ENCODE measurements around the gene TLE1. TPM values are rescaled to one million over a fixed set of nuclear protein-coding genes. Genes with fewer than 3 reads are reported as not detected.

The TLE1 gene
- total and polyA plus RNA-seq, 4 donors: 57.0 to 69.9 (median 64.3) TPM

- H3K4me1 ChIP-seq (ENCODE audit: control insufficient read depth, insufficient read depth, low read length): peaks cover 7% of the 10 kb centered on the region
- H3K27ac ChIP-seq (ENCODE audit: low read depth, low read length): peak overlapping the region; percentile 37
- H3K9me3 ChIP-seq (ENCODE audit: control insufficient read depth, insufficient read depth, low read length): no peaks in the 10 kb centered on the region
- peak in 2 of 6 donors; percentile 56 to 66 for DNase-seq (ENCODE audit: low read depth in 4 of 6, low spot score in 6 of 6)
- no peak overlapping the region for H3K4me3 ChIP-seq (ENCODE audit: low read depth, low read length)
- no peaks in the 10 kb centered on the region for H3K27me3 ChIP-seq (ENCODE audit: control insufficient read depth, insufficient read depth, low read length)
- peaks cover 5% of the 10 kb centered on the region for H3K36me3 ChIP-seq (ENCODE audit: control insufficient read depth, insufficient read depth, low read length)
- 47% methylated on average over 3 of the region's 9 CpGs for WGBS (ENCODE audit: insufficient coverage)
Measured at GRCh38 chr9:81680006-81680405, 9.3 kb downstream of the TLE1 start.

GRCh38 chr9:81678088-81678487 is 11.3 kb downstream of the TLE1 start:
- Histone ChIP-seq H3K4me3 (ENCODE audit: low read depth, low read length) (no peak overlapping the region), H3K9me3 (ENCODE audit: control insufficient read depth, insufficient read depth, low read length) (no peaks in the 10 kb centered on the region), H3K4me1 (ENCODE audit: control insufficient read depth, insufficient read depth, low read length) (peaks cover 7% of the 10 kb centered on the region), H3K27me3 (ENCODE audit: control insufficient read depth, insufficient read depth, low read length) (no peaks in the 10 kb centered on the region), H3K36me3 (ENCODE audit: control insufficient read depth, insufficient read depth, low read length) (peaks cover 9% of the 10 kb centered on the region), H3K27ac (ENCODE audit: low read depth, low read length) (no peak overlapping the region)
- no peak for DNase-seq (ENCODE audit: low read depth in 4 of 6, low spot score in 6 of 6)
- WGBS (ENCODE audit: insufficient coverage): 100% methylated on average over 1 of the region's 1 CpG

- WGBS (ENCODE audit: insufficient coverage): no CpG with 5 or more reads among the region's 2 CpGs
- Histone ChIP-seq H3K4me3 (ENCODE audit: low read depth, low read length) (no peak overlapping the region), H3K36me3 (ENCODE audit: control insufficient read depth, insufficient read depth, low read length) (peaks cover 4% of the 10 kb centered on the region), H3K27ac (ENCODE audit: low read depth, low read length) (no peak overlapping the region), H3K4me1 (ENCODE audit: control insufficient read depth, insufficient read depth, low read length) (peaks cover 8% of the 10 kb centered on the region), H3K27me3 (ENCODE audit: control insufficient read depth, insufficient read depth, low read length) (no peaks in the 10 kb centered on the region), H3K9me3 (ENCODE audit: control insufficient read depth, insufficient read depth, low read length) (no peaks in the 10 kb centered on the region)
- DNase-seq (ENCODE audit: low read depth in 4 of 6, low spot score in 6 of 6): no peak
Measured at GRCh38 chr9:81676395-81676794, 13.0 kb downstream of the TLE1 start.

GRCh38 chr9:81673310-81673709 is 16.0 kb downstream of the TLE1 start:
- no peak overlapping the region for H3K4me3 ChIP-seq (ENCODE audit: low read depth, low read length)
- no peak for DNase-seq (ENCODE audit: low read depth in 4 of 6, low spot score in 6 of 6)
- peaks cover 19% of the 10 kb centered on the region for H3K4me1 ChIP-seq (ENCODE audit: control insufficient read depth, insufficient read depth, low read length)
- H3K9me3 ChIP-seq (ENCODE audit: control insufficient read depth, insufficient read depth, low read length): no peaks in the 10 kb centered on the region
- H3K27ac ChIP-seq (ENCODE audit: low read depth, low read length): no peak overlapping the region
- H3K36me3 ChIP-seq (ENCODE audit: control insufficient read depth, insufficient read depth, low read length): peaks cover 4% of the 10 kb centered on the region
- H3K27me3 ChIP-seq (ENCODE audit: control insufficient read depth, insufficient read depth, low read length): no peaks in the 10 kb centered on the region
- WGBS (ENCODE audit: insufficient coverage): 0% methylated on average over 1 of the region's 5 CpGs

GRCh38 chr9:81671880-81672280 is 17.5 kb downstream of the TLE1 start:
- H3K27me3 ChIP-seq (ENCODE audit: control insufficient read depth, insufficient read depth, low read length): no peaks in the 10 kb centered on the region
- H3K4me1 ChIP-seq (ENCODE audit: control insufficient read depth, insufficient read depth, low read length): peaks cover 26% of the 10 kb centered on the region
- peak in 5 of 6 donors; percentile 75 to 97 (median 86) for DNase-seq (ENCODE audit: low read depth in 4 of 6, low spot score in 6 of 6)
- H3K4me3 ChIP-seq (ENCODE audit: low read depth, low read length): no peak overlapping the region
- H3K36me3 ChIP-seq (ENCODE audit: control insufficient read depth, insufficient read depth, low read length): peaks cover 7% of the 10 kb centered on the region
- no peaks in the 10 kb centered on the region for H3K9me3 ChIP-seq (ENCODE audit: control insufficient read depth, insufficient read depth, low read length)
- WGBS (ENCODE audit: insufficient coverage): no CpG with 5 or more reads among the region's 3 CpGs
- peak overlapping the region; percentile 42 for H3K27ac ChIP-seq (ENCODE audit: low read depth, low read length)

GRCh38 chr9:81669866-81670265 is 19.5 kb downstream of the TLE1 start:
- H3K27ac ChIP-seq (ENCODE audit: low read depth, low read length): no peak overlapping the region
- no peak overlapping the region for H3K4me3 ChIP-seq (ENCODE audit: low read depth, low read length)
- H3K9me3 ChIP-seq (ENCODE audit: control insufficient read depth, insufficient read depth, low read length): no peaks in the 10 kb centered on the region
- H3K27me3 ChIP-seq (ENCODE audit: control insufficient read depth, insufficient read depth, low read length): no peaks in the 10 kb centered on the region
- peaks cover 7% of the 10 kb centered on the region for H3K36me3 ChIP-seq (ENCODE audit: control insufficient read depth, insufficient read depth, low read length)
- 67% methylated on average over 1 of the region's 6 CpGs for WGBS (ENCODE audit: insufficient coverage)
- peak in 2 of 6 donors; percentile 66 to 91 for DNase-seq (ENCODE audit: low read depth in 4 of 6, low spot score in 6 of 6)
- peaks cover 40% of the 10 kb centered on the region for H3K4me1 ChIP-seq (ENCODE audit: control insufficient read depth, insufficient read depth, low read length)

- Histone ChIP-seq H3K4me3 (ENCODE audit: low read depth, low read length) (no peak overlapping the region), H3K4me1 (ENCODE audit: control insufficient read depth, insufficient read depth, low read length) (peaks cover 45% of the 10 kb centered on the region), H3K36me3 (ENCODE audit: control insufficient read depth, insufficient read depth, low read length) (peaks cover 7% of the 10 kb centered on the region), H3K27ac (ENCODE audit: low read depth, low read length) (no peak overlapping the region), H3K9me3 (ENCODE audit: control insufficient read depth, insufficient read depth, low read length) (no peaks in the 10 kb centered on the region), H3K27me3 (ENCODE audit: control insufficient read depth, insufficient read depth, low read length) (no peaks in the 10 kb centered on the region)
- WGBS (ENCODE audit: insufficient coverage): 0% methylated on average over 1 of the region's 5 CpGs
- DNase-seq (ENCODE audit: low read depth in 4 of 6, low spot score in 6 of 6): peak in 2 of 6 donors; percentile 63 to 74
Measured at GRCh38 chr9:81669041-81669651, 20.2 kb downstream of the TLE1 start.

GRCh38 chr9:81666123-81666522 is 23.2 kb downstream of the TLE1 start:
- Histone ChIP-seq H3K4me1 (ENCODE audit: control insufficient read depth, insufficient read depth, low read length) (peaks cover 47% of the 10 kb centered on the region), H3K27ac (ENCODE audit: low read depth, low read length) (peak overlapping the region; percentile 54), H3K9me3 (ENCODE audit: control insufficient read depth, insufficient read depth, low read length) (no peaks in the 10 kb centered on the region), H3K27me3 (ENCODE audit: control insufficient read depth, insufficient read depth, low read length) (no peaks in the 10 kb centered on the region), H3K36me3 (ENCODE audit: control insufficient read depth, insufficient read depth, low read length) (peaks cover 3% of the 10 kb centered on the region), H3K4me3 (ENCODE audit: low read depth, low read length) (no peak overlapping the region)
- no peak for DNase-seq (ENCODE audit: low read depth in 4 of 6, low spot score in 6 of 6)
- 100% methylated on average over 1 of the region's 4 CpGs for WGBS (ENCODE audit: insufficient coverage)

- 11% methylated on average over 4 of the region's 6 CpGs for WGBS (ENCODE audit: insufficient coverage)
- no peak overlapping the region for H3K4me3 ChIP-seq (ENCODE audit: low read depth, low read length)
- peak in 2 of 6 donors; percentile 68 to 73 for DNase-seq (ENCODE audit: low read depth in 4 of 6, low spot score in 6 of 6)
- peaks cover 45% of the 10 kb centered on the region for H3K4me1 ChIP-seq (ENCODE audit: control insufficient read depth, insufficient read depth, low read length)
- peak overlapping the region; percentile 54 for H3K27ac ChIP-seq (ENCODE audit: low read depth, low read length)
- peaks cover 3% of the 10 kb centered on the region for H3K36me3 ChIP-seq (ENCODE audit: control insufficient read depth, insufficient read depth, low read length)
- H3K27me3 ChIP-seq (ENCODE audit: control insufficient read depth, insufficient read depth, low read length): no peaks in the 10 kb centered on the region
- no peaks in the 10 kb centered on the region for H3K9me3 ChIP-seq (ENCODE audit: control insufficient read depth, insufficient read depth, low read length)
Measured at GRCh38 chr9:81665322-81665871, 23.9 kb downstream of the TLE1 start.

GRCh38 chr9:81664638-81665222 is 24.6 kb downstream of the TLE1 start:
- WGBS (ENCODE audit: insufficient coverage): 45% methylated on average over 5 of the region's 6 CpGs
- peaks cover 42% of the 10 kb centered on the region for H3K4me1 ChIP-seq (ENCODE audit: control insufficient read depth, insufficient read depth, low read length)
- H3K36me3 ChIP-seq (ENCODE audit: control insufficient read depth, insufficient read depth, low read length): peaks cover 3% of the 10 kb centered on the region
- no peaks in the 10 kb centered on the region for H3K27me3 ChIP-seq (ENCODE audit: control insufficient read depth, insufficient read depth, low read length)
- no peak overlapping the region for H3K4me3 ChIP-seq (ENCODE audit: low read depth, low read length)
- peak overlapping the region; percentile 54 for H3K27ac ChIP-seq (ENCODE audit: low read depth, low read length)
- H3K9me3 ChIP-seq (ENCODE audit: control insufficient read depth, insufficient read depth, low read length): no peaks in the 10 kb centered on the region
- no peak for DNase-seq (ENCODE audit: low read depth in 4 of 6, low spot score in 6 of 6)

All from spinal cord (tissue), 10 donors.